SK-N-SH (cell line): ENCODE measurements around the gene POLR3E. TPM values are rescaled to one million over a fixed set of nuclear protein-coding genes. Genes with fewer than 3 reads are reported as not detected.

Experiments used
- CTCF ChIA-PET: fragments of 300-600, 350-600 bp; formaldehyde crosslinking; extraction: SDS; loops from one replicate; lab custom pipeline; 2021; lab: Yijun Ruan, JAX
- POLR2A ChIA-PET: fragments of 350-600 bp; sonication (Branson Sonifier 250); formaldehyde crosslinking; extraction: SDS; loops from one replicate; lab custom pipeline; 2020; ENCODE audit warnings: antibody characterized with exemption, inconsistent platforms; lab: Yijun Ruan, JAX
- DNase-seq: peaks from one replicate; pipeline ENCODE4 v3.0.0; 2012
- H2AFZ ChIP-seq: fragments of 200-600 bp; sonication (generic); 2 replicates; pipeline ENCODE4 v1.8.1; 2016; ENCODE audit warnings: antibody characterized with exemption, mild to moderate bottlenecking, low read depth
- H3F3A ChIP-seq: fragments of 200-600 bp; sonication (generic); replicated peaks from 2 replicates; pipeline ENCODE3; 2016; ENCODE audit warnings: antibody characterized with exemption, mild to moderate bottlenecking; ENCODE audit not compliant: insufficient read depth
- H3K27ac ChIP-seq, 2 experiments: fragments of 200-500 bp in 1 of 2; fragments of 200-600 bp in 1 of 2; sonication (Bioruptor generic) in 1 of 2; sonication (generic), shearing (Covaris generic) in 1 of 2; 2 replicates each; pipeline versions ENCODE4 v1.5.1 to v1.6.1; 2014 to 2016; ENCODE audit warnings: low read depth in 2 of 2, inconsistent platforms in 1 of 2, low read length in 1 of 2, mild to moderate bottlenecking in 1 of 2, mixed read lengths in 1 of 2
- H3K27me3 ChIP-seq: fragments of 200-600 bp; sonication (generic), shearing (Covaris generic); 2 replicates; pipeline ENCODE4 v1.6.1; 2016; ENCODE audit warnings: mixed run types; ENCODE audit not compliant: insufficient read depth
- H3K36me3 ChIP-seq, 2 experiments: fragments of 200-500 bp in 1 of 2; fragments of 200-600 bp in 1 of 2; sonication (Bioruptor generic) in 1 of 2; sonication (generic) in 1 of 2; replicated peaks in 1 of 2; 2 replicates each; pipeline versions ENCODE3 to v1.5.1; 2014 to 2016; ENCODE audit warnings: low read length in 1 of 2, mild to moderate bottlenecking in 1 of 2; ENCODE audit not compliant: insufficient read depth in 2 of 2, control insufficient read depth in 1 of 2
- H3K4me1 ChIP-seq, 2 experiments: fragments of 200-500 bp in 1 of 2; fragments of 200-600 bp in 1 of 2; sonication (Bioruptor generic) in 1 of 2; sonication (generic), shearing (Covaris generic) in 1 of 2; 2 replicates each; pipeline versions ENCODE4 v1.5.1 to v1.6.1; 2014 to 2016; ENCODE audit warnings: low read depth in 1 of 2, low read length in 1 of 2, mixed run types in 1 of 2; ENCODE audit not compliant: insufficient read depth in 2 of 2, control insufficient read depth in 1 of 2
- H3K4me2 ChIP-seq: fragments of 200-600 bp; sonication (generic), shearing (Covaris generic); 2 replicates; pipeline ENCODE4 v1.6.1; 2017; ENCODE audit warnings: mixed run types
- H3K4me3 ChIP-seq, 2 experiments: fragments of 200-500 bp in 1 of 2; fragments of 200-600 bp in 1 of 2; sonication (Bioruptor generic) in 1 of 2; sonication (generic), shearing (Covaris generic) in 1 of 2; 2 replicates each; pipeline versions ENCODE4 v1.5.1 to v1.8.1; 2014 to 2016; ENCODE audit warnings: low read depth in 2 of 2, inconsistent platforms in 1 of 2, low read length in 1 of 2, mild to moderate bottlenecking in 1 of 2, mixed read lengths in 1 of 2, moderate library complexity in 1 of 2
- H3K79me2 ChIP-seq: fragments of 200-600 bp; sonication (generic); 2 replicates; pipeline ENCODE4 v1.8.1; 2017; ENCODE audit warnings: mild to moderate bottlenecking; ENCODE audit not compliant: insufficient read depth
- H3K9ac ChIP-seq: fragments of 200-600 bp; sonication (generic); 2 replicates; pipeline ENCODE4 v1.6.1; 2017; ENCODE audit warnings: mixed run types
- H3K9me2 ChIP-seq: fragments of 200-600 bp; sonication (generic); 2 replicates; pipeline ENCODE4 v1.6.1; 2017; ENCODE audit warnings: mixed run types
- H3K9me3 ChIP-seq: fragments of 200-600 bp; sonication (generic); 2 replicates; pipeline ENCODE4 v1.6.1; 2017; ENCODE audit warnings: mixed run types, mild to moderate bottlenecking, moderate library complexity
- H4K20me1 ChIP-seq: fragments of 200-600 bp; sonication (generic); 2 replicates; pipeline ENCODE4 v1.6.1; 2017; ENCODE audit warnings: mild to moderate bottlenecking, mixed run types; ENCODE audit not compliant: insufficient read depth
- CTCF ChIP-seq: fragments of 200-600 bp; sonication (generic); IDR thresholded peaks from 2 replicates; pipeline ENCODE4 v1.6.1; 2017; ENCODE audit warnings: antibody characterized with exemption, mild to moderate bottlenecking, moderate library complexity
- ELF1 ChIP-seq: IDR thresholded peaks from 2 replicates; pipeline ENCODE4 v1.4.0; 2012
- EZH2phosphoT487 ChIP-seq: fragments of 200-600 bp; sonication (generic); IDR thresholded peaks from 2 replicates; pipeline ENCODE4 v1.6.1; 2017; ENCODE audit warnings: low read depth, mixed run types, mild to moderate bottlenecking, antibody characterized with exemption, moderate library complexity, borderline replicate concordance
- FOXJ3 ChIP-seq: sonication (generic); formaldehyde crosslinking; IDR thresholded peaks from 2 replicates; pipeline ENCODE4 v1.5.1; 2020; ENCODE audit warnings: mild to moderate bottlenecking, missing genetic modification reagents
- FOXM1 ChIP-seq: IDR thresholded peaks from 2 replicates; pipeline ENCODE4 v1.4.0; 2012; ENCODE audit warnings: low read depth, mild to moderate bottlenecking
- GATA2 ChIP-seq: sonication (generic); formaldehyde crosslinking; IDR thresholded peaks from 2 replicates; pipeline ENCODE4 v1.5.0; 2020; ENCODE audit warnings: mild to moderate bottlenecking, missing genetic modification reagents
- JUND ChIP-seq: IDR thresholded peaks from 2 replicates; pipeline ENCODE4 v1.4.0; 2012
- NRF1 ChIP-seq: IDR thresholded peaks from 2 replicates; pipeline ENCODE4 v1.6.1; 2012; ENCODE audit warnings: low read depth, mild to moderate bottlenecking, low read length
- PBX3 ChIP-seq: IDR thresholded peaks from 2 replicates; pipeline ENCODE4; 2012
- RAD21 ChIP-seq: IDR thresholded peaks from 2 replicates; pipeline ENCODE4 v1.6.1; 2012; ENCODE audit warnings: mild to moderate bottlenecking, low read length
- RCOR1 ChIP-seq: fragments of 150-350 bp; IDR thresholded peaks from 2 replicates; pipeline ENCODE4 v1.6.1; 2017; ENCODE audit warnings: antibody characterized with exemption, low read length
- RFX5 ChIP-seq: IDR thresholded peaks from 2 replicates; pipeline ENCODE4 v1.6.1; 2012; ENCODE audit warnings: mild to moderate bottlenecking, improper control_type of control experiment, low read length
- RXRA ChIP-seq: IDR thresholded peaks from 2 replicates; pipeline ENCODE4 v1.4.0; 2012; ENCODE audit warnings: low read depth, mild to moderate bottlenecking, borderline replicate concordance
- USF2 ChIP-seq: fragments of 150-350 bp; IDR thresholded peaks from 2 replicates; pipeline ENCODE4 v1.6.1; 2017; ENCODE audit warnings: antibody characterized with exemption, low read length, low read depth, borderline replicate concordance
- YY1 ChIP-seq: IDR thresholded peaks from 2 replicates; pipeline ENCODE4 v1.4.0; 2012; ENCODE audit warnings: low read depth, mild to moderate bottlenecking
- ZBTB33 ChIP-seq: IDR thresholded peaks from 2 replicates; pipeline ENCODE4 v1.4.0; 2012; ENCODE audit warnings: low read depth, borderline replicate concordance
- WGBS: methylation state at CpG from one replicate; pipeline ENCODE4 v1.1.6; 2017; ENCODE audit warnings: low lambda C conversion rate; 5-methylcytosine and 5-hydroxymethylcytosine counted together
- polyA plus RNA-seq, 3 experiments: library from polyadenylated mRNA; depleted of rRNA; stranded (reverse); fragments of >200 nt; gene quantifications; 2 replicates each; pipeline ENCODE4 v1.2.3, GENCODE V29; 2012
- TF ChIP-seq, protein P1 (sequence below): IDR thresholded peaks from 2 replicates; pipeline ENCODE4 v1.4.0; 2012; ENCODE audit warnings: low read depth
- TF ChIP-seq, protein P2 (sequence below): IDR thresholded peaks from 2 replicates; pipeline ENCODE4 v1.6.1; 2012; ENCODE audit warnings: mild to moderate bottlenecking, low read depth, low read length, moderate library complexity

The POLR3E gene
- polyA plus RNA-seq, 1 of the 3 experiments (the other 2 are of a cell fraction), result 59.6 TPM

- WGBS, result 95% methylated on average over 8 of the region's 8 CpGs
- Histone ChIP-seq H3K9me2 (no peaks in the 10 kb centered on the region), H3K27ac (no peak overlapping the region), H3K4me3 (no peak overlapping the region), H3K27me3 (no peaks in the 10 kb centered on the region), H2AFZ (no peak overlapping the region), H3K9ac (no peak overlapping the region), H4K20me1 (peaks cover 20% of the 10 kb centered on the region), H3K9me3 (no peaks in the 10 kb centered on the region), H3K36me3 (peaks cover 0 to 10% of the 10 kb centered on the region in 2 experiments), H3K4me1 (peaks cover 7 to 16% of the 10 kb centered on the region in 2 experiments; a peak in 2 of 4 replicates), H3F3A (peaks cover 5% of the 10 kb centered on the region), H3K79me2 (peaks cover 34% of the 10 kb centered on the region), H3K4me2 (no peak overlapping the region)
- no peak for DNase-seq
- POLR2A ChIA-PET, result no interaction called here
- TF ChIP-seq PBX3, result no peak
- TF ChIP-seq CTCF, result no peak
- no peak for TF ChIP-seq USF2
- TF ChIP-seq EZH2phosphoT487, result no peak
- TF ChIP-seq FOXJ3 (CRISPR knock-in tag), result no peak
- TF ChIP-seq, protein P1, sequence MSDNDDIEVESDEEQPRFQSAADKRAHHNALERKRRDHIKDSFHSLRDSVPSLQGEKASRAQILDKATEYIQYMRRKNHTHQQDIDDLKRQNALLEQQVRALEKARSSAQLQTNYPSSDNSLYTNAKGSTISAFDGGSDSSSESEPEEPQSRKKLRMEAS, result no peak
- no peak for TF ChIP-seq RFX5
- no peak for TF ChIP-seq GATA2 (CRISPR knock-in tag)
- TF ChIP-seq RCOR1, result no peak
- no peak for TF ChIP-seq RXRA
- no peak for TF ChIP-seq RAD21
- TF ChIP-seq ZBTB33, result no peak
- TF ChIP-seq ELF1, result no peak
- no peak for TF ChIP-seq YY1
- TF ChIP-seq FOXM1, result no peak
- TF ChIP-seq, protein P2, sequence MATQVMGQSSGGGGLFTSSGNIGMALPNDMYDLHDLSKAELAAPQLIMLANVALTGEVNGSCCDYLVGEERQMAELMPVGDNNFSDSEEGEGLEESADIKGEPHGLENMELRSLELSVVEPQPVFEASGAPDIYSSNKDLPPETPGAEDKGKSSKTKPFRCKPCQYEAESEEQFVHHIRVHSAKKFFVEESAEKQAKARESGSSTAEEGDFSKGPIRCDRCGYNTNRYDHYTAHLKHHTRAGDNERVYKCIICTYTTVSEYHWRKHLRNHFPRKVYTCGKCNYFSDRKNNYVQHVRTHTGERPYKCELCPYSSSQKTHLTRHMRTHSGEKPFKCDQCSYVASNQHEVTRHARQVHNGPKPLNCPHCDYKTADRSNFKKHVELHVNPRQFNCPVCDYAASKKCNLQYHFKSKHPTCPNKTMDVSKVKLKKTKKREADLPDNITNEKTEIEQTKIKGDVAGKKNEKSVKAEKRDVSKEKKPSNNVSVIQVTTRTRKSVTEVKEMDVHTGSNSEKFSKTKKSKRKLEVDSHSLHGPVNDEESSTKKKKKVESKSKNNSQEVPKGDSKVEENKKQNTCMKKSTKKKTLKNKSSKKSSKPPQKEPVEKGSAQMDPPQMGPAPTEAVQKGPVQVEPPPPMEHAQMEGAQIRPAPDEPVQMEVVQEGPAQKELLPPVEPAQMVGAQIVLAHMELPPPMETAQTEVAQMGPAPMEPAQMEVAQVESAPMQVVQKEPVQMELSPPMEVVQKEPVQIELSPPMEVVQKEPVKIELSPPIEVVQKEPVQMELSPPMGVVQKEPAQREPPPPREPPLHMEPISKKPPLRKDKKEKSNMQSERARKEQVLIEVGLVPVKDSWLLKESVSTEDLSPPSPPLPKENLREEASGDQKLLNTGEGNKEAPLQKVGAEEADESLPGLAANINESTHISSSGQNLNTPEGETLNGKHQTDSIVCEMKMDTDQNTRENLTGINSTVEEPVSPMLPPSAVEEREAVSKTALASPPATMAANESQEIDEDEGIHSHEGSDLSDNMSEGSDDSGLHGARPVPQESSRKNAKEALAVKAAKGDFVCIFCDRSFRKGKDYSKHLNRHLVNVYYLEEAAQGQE, result no peak
- no peak for TF ChIP-seq NRF1
- TF ChIP-seq JUND, result no peak
- CTCF ChIA-PET, result interaction anchor here (1.2 to 1.4 kb wide), 2 partner anchors 24 to 54 kb away, joined by 3 read pairs; no protein-coding TSS in a partner anchor
Observed at GRCh38 chr16:22375963-22376640, 78.9 kb downstream of the POLR3E start.
